Prostate gland (tissue), 2 donors: ENCODE measurements around the gene TCF12. TPM values are rescaled to one million over a fixed set of nuclear protein-coding genes. Genes with fewer than 3 reads are reported as not detected.

ENCODE experiments used
- DNase-seq: peaks from one replicate; pipeline ENCODE4 v3.0.0-alpha.2; 2019; ENCODE audit warnings: low spot score
- H3K27ac ChIP-seq, 2 donors: fragments of 200-600 bp; sonication (generic); 2 replicates each; pipeline ENCODE4 v1.5.1; 2017 to 2019
- H3K27me3 ChIP-seq: fragments of 200-600 bp; sonication (generic); replicated peaks from 2 replicates; pipeline ENCODE4 v1.5.1; 2019; ENCODE audit not compliant: insufficient read depth
- H3K36me3 ChIP-seq, 2 donors: fragments of 200-600 bp; sonication (generic); 1 replicate in 1 of 2; 2 replicates in 1 of 2; pipeline versions ENCODE4 v1.5.1 to v1.8.1; 2017 to 2019
- H3K4me1 ChIP-seq: fragments of 200-600 bp; sonication (generic); replicated peaks from 2 replicates; pipeline ENCODE4 v1.5.1; 2019
- H3K4me3 ChIP-seq, 2 donors: fragments of 200-600 bp; sonication (generic); 2 replicates each; pipeline ENCODE4 v1.5.1; 2017 to 2019
- H3K9me3 ChIP-seq: fragments of 200-600 bp; sonication (generic); 2 replicates; pipeline ENCODE4 v1.5.1; 2017
- POLR2A ChIP-seq: fragments of 450-650 bp; IDR thresholded peaks from one replicate; pipeline ENCODE4 v1.6.1; 2016; ENCODE audit warnings: antibody characterized with exemption, mild to moderate bottlenecking
- POLR2AphosphoS5 ChIP-seq: sonication (generic); formaldehyde crosslinking; IDR thresholded peaks from one replicate; pipeline ENCODE4 v1.6.1; 2017; ENCODE audit warnings: antibody characterized with exemption
- WGBS: methylation state at CpG from one replicate; pipeline ENCODE4 v1.1.5; 2018; 5-methylcytosine and 5-hydroxymethylcytosine counted together
- intact Hi-C: fragments of 100-400 bp; cut with DNase I; formaldehyde crosslinking; loops from one replicate; pipeline ENCODE4 v1.14.2; 2022
- total RNA-seq, 2 donors: library from RNA; depleted of rRNA; stranded (reverse); fragments of >200 nt; gene quantifications; one replicate each; pipeline ENCODE4 v1.1.0, GENCODE V29; 2016
- TF ChIP-seq, protein P1 (sequence below), 4 experiments: fragments of 200-600 bp in 2 of 4; fragments of 450-650 bp in 2 of 4; sonication (generic) in 2 of 4; IDR thresholded peaks; 1 replicate in 3 of 4; 2 replicates in 1 of 4; pipeline ENCODE4 v1.5.1; 2016 to 2019; ENCODE audit warnings: antibody characterized with exemption in 4 of 4, mild to moderate bottlenecking in 2 of 4, moderate library complexity in 2 of 4

The TCF12 gene
- total RNA-seq, 2 donors from 2014 or later = 95.4 to 123 TPM

DNA sequence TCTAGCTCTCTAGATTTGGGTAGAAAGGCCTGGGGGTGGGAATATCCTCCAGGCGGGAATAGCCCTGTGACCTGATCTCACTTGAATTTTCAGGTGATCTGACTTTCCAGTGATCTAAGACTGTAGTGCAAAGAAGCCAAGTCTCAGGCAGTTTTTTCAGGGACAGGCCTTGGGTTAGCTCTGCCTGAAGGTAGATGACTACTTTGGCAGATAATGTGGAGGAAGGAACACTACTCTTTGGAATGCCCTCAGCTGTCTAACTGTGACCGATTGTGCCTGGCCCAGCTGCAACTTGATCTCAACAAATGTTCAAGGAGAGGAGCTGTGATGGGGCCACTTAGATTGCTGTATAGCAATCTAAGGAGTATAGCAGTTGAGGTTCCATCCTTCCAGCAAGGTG is 193.7 kb downstream of the TCF12 start:
- no peak for DNase-seq
- no peak overlapping the region for H3K4me3 ChIP-seq
- H3K9me3 ChIP-seq = no peaks in the 10 kb centered on the region
- no peaks in the 10 kb centered on the region for H3K4me1 ChIP-seq
- WGBS = 65% methylated on average over 2 of the region's 2 CpGs
- intact Hi-C loops = no loop called here
- H3K27me3 ChIP-seq = no peaks in the 10 kb centered on the region
- H3K27ac ChIP-seq = no peak overlapping the region
- no peaks in the 10 kb centered on the region for H3K36me3 ChIP-seq
- TF ChIP-seq, protein P1, sequence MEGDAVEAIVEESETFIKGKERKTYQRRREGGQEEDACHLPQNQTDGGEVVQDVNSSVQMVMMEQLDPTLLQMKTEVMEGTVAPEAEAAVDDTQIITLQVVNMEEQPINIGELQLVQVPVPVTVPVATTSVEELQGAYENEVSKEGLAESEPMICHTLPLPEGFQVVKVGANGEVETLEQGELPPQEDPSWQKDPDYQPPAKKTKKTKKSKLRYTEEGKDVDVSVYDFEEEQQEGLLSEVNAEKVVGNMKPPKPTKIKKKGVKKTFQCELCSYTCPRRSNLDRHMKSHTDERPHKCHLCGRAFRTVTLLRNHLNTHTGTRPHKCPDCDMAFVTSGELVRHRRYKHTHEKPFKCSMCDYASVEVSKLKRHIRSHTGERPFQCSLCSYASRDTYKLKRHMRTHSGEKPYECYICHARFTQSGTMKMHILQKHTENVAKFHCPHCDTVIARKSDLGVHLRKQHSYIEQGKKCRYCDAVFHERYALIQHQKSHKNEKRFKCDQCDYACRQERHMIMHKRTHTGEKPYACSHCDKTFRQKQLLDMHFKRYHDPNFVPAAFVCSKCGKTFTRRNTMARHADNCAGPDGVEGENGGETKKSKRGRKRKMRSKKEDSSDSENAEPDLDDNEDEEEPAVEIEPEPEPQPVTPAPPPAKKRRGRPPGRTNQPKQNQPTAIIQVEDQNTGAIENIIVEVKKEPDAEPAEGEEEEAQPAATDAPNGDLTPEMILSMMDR (IDR thresholded peaks at IDR 0.05) = no peak
- TF ChIP-seq POLR2A = no peak
- no peak for TF ChIP-seq POLR2AphosphoS5

DNA sequence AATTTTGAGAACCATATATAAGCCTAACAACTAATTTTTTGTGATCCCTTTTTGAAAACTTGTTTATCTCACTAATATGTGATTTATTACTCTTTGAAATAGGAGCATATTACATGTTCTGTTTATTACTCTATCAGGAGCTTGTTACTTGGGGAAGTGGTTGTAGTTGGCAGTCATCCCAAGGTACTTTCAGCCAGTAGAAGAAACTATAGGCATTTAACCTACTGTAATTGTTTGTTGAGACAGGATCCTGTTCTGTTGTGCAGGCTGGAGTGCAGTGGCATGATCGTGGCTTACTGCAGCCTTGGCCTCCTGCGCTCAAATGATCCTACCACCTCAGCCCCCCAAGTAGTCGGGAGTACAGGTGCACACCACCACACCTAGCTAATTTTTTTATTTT is 195.6 kb downstream of the TCF12 start:
- no peak for DNase-seq
- 64% methylated on average over 3 of the region's 3 CpGs for WGBS
- intact Hi-C loops = no loop called here

DNA sequence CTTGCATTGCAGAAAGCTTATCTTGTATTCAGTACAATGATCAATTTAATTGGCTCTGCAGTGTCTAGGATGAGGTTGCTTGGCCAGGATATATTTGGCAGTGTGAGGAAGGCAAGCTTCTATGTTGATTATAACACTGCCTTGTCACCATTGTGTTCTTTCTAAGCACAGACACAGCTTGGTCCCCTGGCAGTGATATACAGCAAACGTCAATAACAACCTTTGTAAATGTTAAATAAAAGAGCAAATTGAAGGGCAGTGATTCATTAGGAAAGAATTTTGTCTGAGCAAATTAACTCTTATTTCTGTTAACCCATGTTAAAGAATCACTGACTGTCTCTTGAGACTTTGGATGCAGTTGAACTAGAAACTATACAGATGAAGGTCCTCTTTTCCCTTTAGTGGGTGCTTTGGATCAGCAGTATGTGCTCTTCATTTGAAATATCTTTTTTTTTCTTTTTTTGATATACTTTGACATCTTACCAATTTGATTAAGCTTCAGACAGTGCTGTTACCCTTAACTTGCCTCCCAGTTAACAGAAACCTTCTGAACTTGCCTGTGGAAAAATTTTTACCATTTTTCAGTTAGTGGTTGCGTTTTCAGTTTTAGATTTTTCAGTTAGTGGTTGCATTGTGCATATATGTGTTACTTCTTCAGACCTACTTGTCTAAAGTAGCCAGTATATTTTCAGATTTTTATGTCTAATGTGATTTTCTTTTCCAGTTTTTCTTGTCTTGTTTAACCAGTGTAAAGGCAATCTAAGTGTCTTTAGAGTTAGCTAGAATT is 199.8 kb downstream of the TCF12 start:
- H3K27me3 ChIP-seq = no peaks in the 10 kb centered on the region
- H3K36me3 ChIP-seq = no peaks in the 10 kb centered on the region
- no peak overlapping the region for H3K4me3 ChIP-seq
- no peaks in the 10 kb centered on the region for H3K9me3 ChIP-seq
- TF ChIP-seq POLR2AphosphoS5 (no peak), POLR2A (no peak)
- TF ChIP-seq, protein P1 (IDR thresholded peaks at IDR 0.05) = no peak
- intact Hi-C loops = no loop called here
- no peaks in the 10 kb centered on the region for H3K4me1 ChIP-seq
- 43% methylated on average over 2 of the region's 2 CpGs for WGBS
- DNase-seq = no peak
- H3K27ac ChIP-seq = no peak overlapping the region

More for the DNA sequence above, 195.6 kb downstream of the TCF12 start:
- no peaks in the 10 kb centered on the region for H3K4me1 ChIP-seq
- H3K27me3 ChIP-seq = no peaks in the 10 kb centered on the region
- H3K4me3 ChIP-seq = no peak overlapping the region
- H3K9me3 ChIP-seq = no peaks in the 10 kb centered on the region
- TF ChIP-seq POLR2A (no peak), POLR2AphosphoS5 (no peak)
- TF ChIP-seq, protein P1 (IDR thresholded peaks at IDR 0.05) = no peak
- H3K27ac ChIP-seq = no peak overlapping the region
- H3K36me3 ChIP-seq = no peaks in the 10 kb centered on the region

DNA sequence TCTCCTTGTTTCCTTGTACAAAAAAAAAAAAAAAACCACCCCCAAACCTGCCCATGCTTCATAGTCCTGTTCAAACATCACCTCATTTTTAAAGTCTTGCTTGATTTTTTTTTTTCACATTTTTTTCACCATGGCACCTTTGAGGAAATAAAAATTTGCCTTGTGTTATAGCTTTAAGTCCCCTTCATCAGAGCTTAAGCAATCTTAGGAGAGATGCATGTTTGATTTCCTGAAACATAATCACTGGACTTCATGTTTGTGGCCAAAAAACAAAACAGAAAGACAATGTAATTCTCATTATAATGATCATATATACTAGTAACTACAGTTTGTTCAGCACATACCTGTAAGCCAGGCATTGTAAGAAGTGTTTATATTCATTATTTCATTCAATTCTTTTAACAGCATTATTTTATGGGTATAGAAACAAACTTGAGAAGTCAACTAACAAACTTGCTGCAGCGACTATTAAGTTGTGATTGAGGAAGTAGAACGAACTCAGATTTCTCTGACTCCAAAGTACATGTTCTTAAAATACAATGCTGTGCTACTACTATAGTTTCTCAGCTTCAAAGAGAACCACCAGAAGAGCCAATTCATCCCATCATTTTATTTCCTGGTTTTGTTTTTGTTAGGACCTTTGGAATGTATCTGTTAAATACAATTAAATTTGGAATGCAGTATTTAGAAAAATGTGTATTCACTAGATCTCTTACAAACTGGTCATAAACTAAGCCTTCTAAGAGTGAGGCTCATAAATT is 203.8 kb downstream of the TCF12 start:
- Histone ChIP-seq H3K9me3 (no peaks in the 10 kb centered on the region), H3K27me3 (no peaks in the 10 kb centered on the region), H3K4me1 (no peaks in the 10 kb centered on the region), H3K36me3 (no peaks in the 10 kb centered on the region), H3K4me3 (no peak overlapping the region), H3K27ac (no peak overlapping the region)
- no peak for TF ChIP-seq POLR2AphosphoS5
- no peak for TF ChIP-seq POLR2A
- TF ChIP-seq, protein P1 (IDR thresholded peaks at IDR 0.05) = no peak
- intact Hi-C loops = no loop called here
- no peak for DNase-seq
- WGBS = 17% methylated on average over 2 of the region's 2 CpGs
